Measurements from ENCODE around the gene CLEC9A.

DNA sequence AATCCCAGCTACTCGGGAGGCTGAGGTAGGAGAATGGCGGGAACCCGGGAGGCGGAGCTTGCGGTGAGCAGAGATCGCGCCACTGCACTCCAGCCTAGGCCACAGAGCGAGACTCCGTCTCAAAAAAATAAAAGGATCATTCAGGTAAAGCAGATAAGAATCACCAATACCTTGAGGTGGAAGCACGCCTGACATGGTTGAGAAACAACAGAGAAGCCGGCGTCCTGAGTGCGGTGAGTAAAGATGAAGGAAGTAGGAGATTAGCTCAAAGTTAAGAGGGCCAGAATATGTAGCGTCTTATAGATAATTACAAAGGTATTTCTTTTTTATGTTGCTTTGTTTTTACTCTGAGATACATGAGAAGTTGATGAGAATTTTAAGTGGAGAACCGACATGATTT, 84.8 kb downstream of the CLEC9A start:
- no peak for TF ChIP-seq ZBTB17 (tag by site-specific recombination; IDR thresholded peaks at IDR 0.05)
- no peak for TF ChIP-seq ZNF366 (tag by site-specific recombination; conservative IDR thresholded peaks at IDR 0.05)
- TF ChIP-seq YY1 (tag by site-specific recombination; IDR thresholded peaks at IDR 0.05): no peak
- no peak for TF ChIP-seq SETDB1 (IDR thresholded peaks at IDR 0.05; ENCODE audit: insufficient read length, low read length)
- TF ChIP-seq, protein P1, sequence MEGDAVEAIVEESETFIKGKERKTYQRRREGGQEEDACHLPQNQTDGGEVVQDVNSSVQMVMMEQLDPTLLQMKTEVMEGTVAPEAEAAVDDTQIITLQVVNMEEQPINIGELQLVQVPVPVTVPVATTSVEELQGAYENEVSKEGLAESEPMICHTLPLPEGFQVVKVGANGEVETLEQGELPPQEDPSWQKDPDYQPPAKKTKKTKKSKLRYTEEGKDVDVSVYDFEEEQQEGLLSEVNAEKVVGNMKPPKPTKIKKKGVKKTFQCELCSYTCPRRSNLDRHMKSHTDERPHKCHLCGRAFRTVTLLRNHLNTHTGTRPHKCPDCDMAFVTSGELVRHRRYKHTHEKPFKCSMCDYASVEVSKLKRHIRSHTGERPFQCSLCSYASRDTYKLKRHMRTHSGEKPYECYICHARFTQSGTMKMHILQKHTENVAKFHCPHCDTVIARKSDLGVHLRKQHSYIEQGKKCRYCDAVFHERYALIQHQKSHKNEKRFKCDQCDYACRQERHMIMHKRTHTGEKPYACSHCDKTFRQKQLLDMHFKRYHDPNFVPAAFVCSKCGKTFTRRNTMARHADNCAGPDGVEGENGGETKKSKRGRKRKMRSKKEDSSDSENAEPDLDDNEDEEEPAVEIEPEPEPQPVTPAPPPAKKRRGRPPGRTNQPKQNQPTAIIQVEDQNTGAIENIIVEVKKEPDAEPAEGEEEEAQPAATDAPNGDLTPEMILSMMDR (tag by site-specific recombination; IDR thresholded peaks at IDR 0.05): no peak
- TF ChIP-seq, protein P2, sequence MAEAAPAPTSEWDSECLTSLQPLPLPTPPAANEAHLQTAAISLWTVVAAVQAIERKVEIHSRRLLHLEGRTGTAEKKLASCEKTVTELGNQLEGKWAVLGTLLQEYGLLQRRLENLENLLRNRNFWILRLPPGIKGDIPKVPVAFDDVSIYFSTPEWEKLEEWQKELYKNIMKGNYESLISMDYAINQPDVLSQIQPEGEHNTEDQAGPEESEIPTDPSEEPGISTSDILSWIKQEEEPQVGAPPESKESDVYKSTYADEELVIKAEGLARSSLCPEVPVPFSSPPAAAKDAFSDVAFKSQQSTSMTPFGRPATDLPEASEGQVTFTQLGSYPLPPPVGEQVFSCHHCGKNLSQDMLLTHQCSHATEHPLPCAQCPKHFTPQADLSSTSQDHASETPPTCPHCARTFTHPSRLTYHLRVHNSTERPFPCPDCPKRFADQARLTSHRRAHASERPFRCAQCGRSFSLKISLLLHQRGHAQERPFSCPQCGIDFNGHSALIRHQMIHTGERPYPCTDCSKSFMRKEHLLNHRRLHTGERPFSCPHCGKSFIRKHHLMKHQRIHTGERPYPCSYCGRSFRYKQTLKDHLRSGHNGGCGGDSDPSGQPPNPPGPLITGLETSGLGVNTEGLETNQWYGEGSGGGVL (tag by site-specific recombination; IDR thresholded peaks at IDR 0.05): no peak
- no peak for TF ChIP-seq ZNF623 (tag by site-specific recombination; IDR thresholded peaks at IDR 0.05)
- TF ChIP-seq ZNF501 (tag by site-specific recombination; IDR thresholded peaks at IDR 0.05): no peak

Data from HEK293 (cell line).